ENCODE measurements around the gene KLHL2.
"Not testable (repeated sequence)": the region's sequence is repeated elsewhere in the genome, so short reads cannot be mapped to it uniquely, and the experiment has no call there.

- not testable (repeated sequence) for TF ChIP-seq CTCF, EZH2, EZH2phosphoT487 (IDR thresholded peaks at IDR 0.05)
Observed at GRCh38 chr4:165273443-165273842, 66.1 kb downstream of the KLHL2 start.
